Rectal smooth muscle tissue (tissue), 1 donor: Measurements from ENCODE around the gene USP22.
"Not testable (repeated sequence)": the region's sequence is repeated elsewhere in the genome, so short reads cannot be mapped to it uniquely, and the experiment has no call there.

ENCODE experiments used
- H3K27ac ChIP-seq: one replicate; pipeline ENCODE4 v1.7.0; 2013; ENCODE audit warnings: low read depth, low read length, inconsistent platforms
- H3K27me3 ChIP-seq: one replicate; pipeline ENCODE4 v1.7.0; 2013; ENCODE audit warnings: low read length; ENCODE audit not compliant: control insufficient read depth, insufficient read depth
- H3K36me3 ChIP-seq: one replicate; pipeline ENCODE4 v1.7.0; 2013; ENCODE audit warnings: low read length; ENCODE audit not compliant: control insufficient read depth, insufficient read depth
- H3K4me1 ChIP-seq: one replicate; pipeline ENCODE4 v1.7.0; 2013; ENCODE audit warnings: low read length; ENCODE audit not compliant: control insufficient read depth, insufficient read depth
- H3K4me3 ChIP-seq: one replicate; pipeline ENCODE4 v1.7.0; 2013; ENCODE audit warnings: low read length
- H3K9ac ChIP-seq: one replicate; pipeline ENCODE4 v1.7.0; 2013; ENCODE audit warnings: low read length

The USP22 gene

DNA sequence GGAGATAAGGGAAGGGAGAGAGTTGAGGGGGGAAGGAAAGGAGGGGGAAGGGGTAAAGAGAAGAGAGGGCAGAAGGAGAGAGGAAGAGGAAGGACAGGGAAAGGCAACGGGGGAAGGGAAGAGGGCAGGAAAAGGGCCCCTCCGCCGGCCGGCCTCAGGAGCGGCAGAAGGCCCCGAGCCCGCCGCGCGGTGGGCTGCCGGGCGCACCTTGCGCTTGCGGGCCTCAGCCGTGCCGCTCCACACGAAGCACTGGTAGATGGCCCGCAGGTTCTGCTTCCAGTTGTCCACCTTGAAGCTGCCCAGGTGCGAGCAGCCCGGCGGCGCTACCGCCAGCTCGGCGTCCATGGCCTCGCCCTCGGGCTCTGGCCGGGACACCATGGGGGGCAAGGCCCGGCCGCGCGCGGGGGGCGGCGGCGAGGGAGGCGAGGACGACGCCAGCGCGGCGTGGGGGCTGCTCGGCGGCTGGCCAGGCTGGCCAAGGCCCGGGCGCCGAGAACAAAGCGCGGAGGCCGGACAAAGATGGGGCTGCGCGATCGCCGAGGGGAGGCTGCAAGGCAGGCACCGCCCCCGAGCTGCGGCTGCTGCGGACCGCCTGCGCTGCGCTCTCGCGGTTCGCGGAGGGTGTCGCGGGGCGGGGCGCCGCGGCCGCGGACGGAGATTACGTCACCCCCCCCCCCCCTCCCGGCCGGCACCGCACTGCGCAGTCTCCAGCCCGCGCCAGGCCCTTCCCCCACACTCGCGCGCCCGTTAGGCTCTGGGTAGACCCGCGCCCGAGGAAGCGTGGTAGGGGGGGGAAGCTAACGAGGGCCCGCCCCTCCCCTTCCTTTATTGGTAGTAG, at the start of gene USP22:
Gene USP22 (minus strand): TSS at position 554 of the 838 bp plus-strand sequence. CDS start 176 bp downstream, at position 378.
- peak within 1 kb of the TSS; percentile 95 for H3K4me3 ChIP-seq

DNA sequence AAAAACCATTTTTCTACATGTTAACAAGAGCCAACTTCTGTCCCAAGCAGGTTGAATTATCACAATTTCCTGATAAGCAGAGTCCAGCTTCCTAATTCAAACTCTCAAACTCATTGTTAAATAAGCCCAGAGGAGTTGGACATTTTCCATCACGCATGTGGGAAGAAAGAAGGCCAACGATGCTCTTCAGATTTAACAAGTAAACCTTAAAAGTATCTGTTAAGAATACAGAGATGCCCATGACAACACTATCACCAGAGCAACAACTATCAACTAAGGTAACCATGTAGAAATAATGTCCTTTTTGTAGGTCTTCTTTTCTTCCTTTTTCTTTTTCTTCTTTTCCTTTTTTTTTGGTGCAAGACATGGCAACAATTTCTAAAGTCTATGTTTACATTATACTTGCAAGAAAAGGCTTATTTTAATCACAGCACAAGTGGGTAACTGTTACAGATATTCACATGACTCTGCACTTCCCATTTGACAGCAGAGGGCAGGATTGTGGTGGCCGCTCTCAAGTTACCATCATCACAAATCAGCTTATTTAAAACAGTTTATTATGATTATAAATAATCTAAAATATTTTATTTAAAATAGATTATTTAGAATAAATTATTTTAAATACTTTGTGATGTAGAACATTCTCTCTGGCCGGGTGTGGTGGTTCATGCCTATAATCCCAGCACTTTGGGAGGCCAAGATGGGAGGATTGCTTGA, 48.2 kb upstream of the USP22 start:
- Histone ChIP-seq H3K4me1 (no peaks in the 10 kb centered on the region), H3K27ac (no peak overlapping the region), H3K27me3 (no peaks in the 10 kb centered on the region), H3K36me3 (no peaks in the 10 kb centered on the region), H3K9ac (no peak overlapping the region), H3K4me3 (no peak overlapping the region)

More for the DNA sequence above, at the start of gene USP22:
- Histone ChIP-seq H3K9ac (peak within 1 kb of the TSS; percentile 99), H3K27ac (peak within 1 kb of the TSS; percentile 100), H3K4me1 (peaks cover 15% of the 10 kb centered on the region), H3K36me3 (no peaks in the 10 kb centered on the region), H3K27me3 (no peaks in the 10 kb centered on the region)

DNA sequence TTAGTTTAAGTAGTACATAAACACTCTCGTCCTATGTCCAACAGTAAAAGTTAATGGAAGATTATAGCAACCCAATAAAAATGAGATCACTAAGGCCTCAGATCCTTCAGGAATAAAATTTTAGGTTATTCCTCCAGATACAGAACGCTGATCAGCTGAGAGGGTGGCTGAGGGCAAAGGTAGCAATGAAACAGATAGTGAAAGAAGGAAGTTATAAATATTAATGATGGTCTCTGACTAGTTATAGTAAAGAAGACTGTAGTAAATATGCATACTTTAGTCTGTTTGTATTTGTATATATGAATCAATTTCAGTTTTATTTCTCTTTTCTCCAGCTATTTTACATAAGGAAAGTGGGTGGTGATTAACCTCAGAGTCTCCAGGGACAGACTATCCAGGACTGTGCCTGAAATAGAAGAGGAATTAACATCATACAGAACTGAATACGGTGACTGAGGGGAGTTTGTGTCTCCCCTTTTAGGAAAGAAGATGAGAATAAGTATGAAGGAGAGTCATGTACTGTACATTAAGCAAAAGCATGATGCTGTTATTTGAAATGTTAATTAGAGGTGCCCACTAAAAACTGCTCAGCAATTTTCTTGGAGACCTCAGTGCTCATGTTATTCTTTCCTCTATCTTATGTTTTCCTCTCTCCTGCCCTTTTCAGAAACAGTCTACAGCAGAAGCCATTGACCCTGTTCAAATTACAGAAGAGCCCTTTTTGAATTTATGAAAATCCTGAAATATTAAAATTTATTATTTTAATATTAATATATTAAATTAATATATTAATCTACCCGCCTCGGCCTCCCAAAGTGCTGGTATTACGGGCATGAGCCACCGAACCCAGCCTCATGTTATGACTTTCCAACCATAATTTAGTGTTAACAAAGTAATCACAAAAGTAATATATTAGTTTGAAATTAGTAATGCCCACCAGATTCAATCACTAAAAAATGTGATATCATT, 47.4 kb upstream of the USP22 start:
- peak overlapping the region; percentile 30 for H3K4me3 ChIP-seq
- H3K9ac ChIP-seq, result no peak overlapping the region
- H3K27me3 ChIP-seq, result no peaks in the 10 kb centered on the region
- no peak overlapping the region for H3K27ac ChIP-seq
- no peaks in the 10 kb centered on the region for H3K36me3 ChIP-seq
- H3K4me1 ChIP-seq, result no peaks in the 10 kb centered on the region

DNA sequence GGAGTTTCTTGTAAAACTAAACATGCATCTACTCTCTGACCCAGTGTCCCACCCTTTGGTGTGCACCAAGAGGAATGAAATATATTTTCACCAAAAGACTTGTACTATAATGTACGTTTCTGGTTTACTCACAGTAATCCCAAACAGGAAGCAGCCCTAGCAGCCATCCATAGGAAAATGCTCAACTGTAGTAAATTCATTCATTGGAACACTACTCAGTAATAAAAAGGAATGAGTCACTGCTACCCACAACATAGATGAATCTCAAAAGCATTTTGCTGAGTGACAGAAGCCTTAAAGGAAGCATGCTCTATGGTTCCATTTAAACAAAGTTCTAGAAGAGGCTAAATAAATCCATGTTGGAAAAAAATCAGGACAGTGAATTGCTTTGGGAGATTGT, 46.3 kb upstream of the USP22 start:
- Histone ChIP-seq H3K4me3 (no peak overlapping the region), H3K27me3 (no peaks in the 10 kb centered on the region), H3K27ac (no peak overlapping the region), H3K9ac (no peak overlapping the region), H3K4me1 (no peaks in the 10 kb centered on the region), H3K36me3 (no peaks in the 10 kb centered on the region)

DNA sequence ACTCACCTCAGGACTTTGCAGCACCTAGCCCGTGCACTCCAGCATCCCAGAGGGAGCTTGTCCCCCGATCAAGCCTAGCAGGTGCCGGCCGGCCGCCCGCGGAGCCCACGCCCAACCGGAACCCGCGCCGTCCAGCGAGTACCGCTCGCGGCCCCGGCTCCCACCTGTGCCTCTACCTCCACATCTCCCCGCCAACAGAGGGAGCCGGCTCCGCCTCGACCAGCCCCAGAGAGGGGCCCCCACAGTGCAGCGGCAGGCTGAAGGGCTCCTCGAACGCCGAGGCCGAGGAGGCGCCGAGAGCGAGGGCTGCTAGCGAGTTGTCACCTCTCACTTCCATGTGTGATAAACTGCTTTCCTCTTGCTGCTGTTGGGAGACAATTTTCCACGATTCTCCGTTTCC, 42.9 kb upstream of the USP22 start:
- no peaks in the 10 kb centered on the region for H3K4me1 ChIP-seq
- H3K36me3 ChIP-seq, result no peaks in the 10 kb centered on the region
- H3K9ac ChIP-seq, result no peak overlapping the region
- no peak overlapping the region for H3K4me3 ChIP-seq
- no peak overlapping the region for H3K27ac ChIP-seq
- H3K27me3 ChIP-seq, result no peaks in the 10 kb centered on the region

DNA sequence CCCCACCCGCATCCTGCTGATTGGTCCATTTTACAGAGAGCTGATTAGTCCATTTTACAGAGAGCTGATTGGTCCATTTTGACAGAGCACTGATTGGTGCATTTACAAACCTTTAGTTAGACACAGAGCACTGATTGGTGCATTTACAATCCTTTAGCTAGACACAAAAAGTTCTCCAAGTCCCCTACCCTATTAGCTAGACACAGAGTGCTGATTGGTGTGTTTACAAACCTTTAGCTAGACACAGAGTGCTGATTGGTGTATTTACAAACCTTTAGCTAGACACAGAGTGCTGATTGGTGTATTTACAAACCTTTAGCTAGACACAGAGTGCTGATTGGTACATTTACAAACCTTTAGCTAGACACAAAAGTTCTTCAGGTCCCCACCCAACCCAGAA, 42.5 kb upstream of the USP22 start:
- H3K9ac ChIP-seq, H3K27ac ChIP-seq, H3K4me3 ChIP-seq, H3K27me3 ChIP-seq, H3K4me1 ChIP-seq, H3K36me3 ChIP-seq: not testable (repeated sequence)

DNA sequence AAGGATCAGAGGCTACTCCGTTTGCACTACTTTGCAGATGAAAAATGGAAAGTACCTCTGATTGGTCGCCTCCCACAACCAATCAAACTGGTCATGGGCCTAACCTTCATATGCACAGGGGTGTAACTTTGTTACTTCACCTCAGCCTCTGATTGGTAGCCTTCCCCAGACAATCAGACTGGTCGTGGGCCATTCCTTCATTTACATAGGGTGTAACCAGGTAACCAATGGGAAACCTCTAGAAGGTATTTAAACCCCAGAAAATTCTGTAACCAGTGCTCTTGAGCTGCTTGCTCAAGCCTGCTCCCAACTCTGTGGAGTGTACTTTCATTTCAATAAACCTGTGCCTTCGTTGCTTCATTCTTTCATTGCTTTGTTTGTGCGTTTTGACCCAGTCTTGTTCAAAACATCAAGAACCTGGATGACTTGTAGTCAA, 39.2 kb upstream of the USP22 start:
- Histone ChIP-seq H3K27me3 (peaks cover 2% of the 10 kb centered on the region), H3K4me1 (peaks cover 7% of the 10 kb centered on the region), H3K36me3 (no peaks in the 10 kb centered on the region), H3K4me3 (no peak overlapping the region), H3K9ac (no peak overlapping the region), H3K27ac (no peak overlapping the region)

DNA sequence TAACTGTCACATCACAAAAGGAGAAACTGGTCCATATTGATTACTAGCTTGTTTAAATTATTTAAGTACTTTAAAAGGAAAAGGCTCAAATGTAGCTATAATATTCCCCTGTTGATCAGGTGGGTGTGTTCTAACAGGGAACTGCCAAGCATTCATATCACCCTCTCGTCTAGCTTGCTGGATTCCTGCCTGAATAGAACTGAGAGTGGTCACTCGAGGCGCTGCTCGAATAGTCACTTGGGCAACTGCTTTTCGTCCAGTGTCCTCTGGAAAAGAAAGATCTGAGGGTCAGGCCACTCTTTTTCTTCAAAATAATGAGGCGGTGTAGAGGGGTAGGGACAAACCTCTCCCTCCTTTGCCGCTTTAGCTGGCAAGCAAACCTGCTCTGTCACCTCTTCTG, 36.4 kb upstream of the USP22 start:
- no peak overlapping the region for H3K4me3 ChIP-seq
- H3K4me1 ChIP-seq, result peaks cover 11% of the 10 kb centered on the region
- H3K27ac ChIP-seq, result no peak overlapping the region
- no peaks in the 10 kb centered on the region for H3K36me3 ChIP-seq
- H3K27me3 ChIP-seq, result peaks cover 2% of the 10 kb centered on the region
- H3K9ac ChIP-seq, result no peak overlapping the region

DNA sequence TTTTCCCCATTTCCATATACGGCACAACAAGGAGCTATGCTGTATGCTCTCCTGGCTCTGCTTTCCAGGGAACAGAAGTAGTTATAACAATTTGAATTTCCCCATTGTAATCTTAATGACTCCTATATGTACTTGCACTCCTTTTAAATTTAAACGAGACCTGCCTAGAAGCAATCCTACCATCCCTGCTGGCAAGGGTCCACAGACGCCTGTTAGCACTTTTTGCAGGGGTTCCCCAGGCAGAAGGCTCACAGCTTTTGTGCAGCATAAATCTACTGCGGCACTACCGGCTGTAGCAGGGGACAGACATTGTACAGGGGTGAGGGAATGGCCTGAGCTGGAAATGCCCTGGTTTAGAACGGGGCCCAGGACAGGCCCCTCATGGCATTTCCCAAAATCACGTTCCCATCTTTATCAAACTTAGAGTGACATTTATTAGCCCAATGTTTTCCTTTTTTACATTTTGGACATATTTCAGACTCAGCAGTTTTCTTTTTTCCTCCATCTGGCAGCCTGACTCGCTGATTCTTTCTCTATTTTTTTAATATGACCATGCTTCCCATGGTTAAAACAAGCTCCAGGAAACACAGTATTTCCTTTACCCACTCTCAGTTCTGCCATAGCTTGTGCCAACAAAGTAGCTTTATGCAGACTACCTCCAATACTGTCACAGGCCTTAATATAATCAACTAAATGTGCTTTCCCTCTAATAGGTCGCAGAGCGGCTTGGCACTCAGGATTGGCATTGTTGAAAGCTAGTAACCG, 35.4 kb upstream of the USP22 start:
- H3K27me3 ChIP-seq, result peaks cover 2% of the 10 kb centered on the region
- no peak overlapping the region for H3K9ac ChIP-seq
- H3K36me3 ChIP-seq, result no peaks in the 10 kb centered on the region
- no peak overlapping the region for H3K4me3 ChIP-seq
- peak overlapping the region; percentile 60 for H3K27ac ChIP-seq
- H3K4me1 ChIP-seq, result peaks cover 11% of the 10 kb centered on the region

DNA sequence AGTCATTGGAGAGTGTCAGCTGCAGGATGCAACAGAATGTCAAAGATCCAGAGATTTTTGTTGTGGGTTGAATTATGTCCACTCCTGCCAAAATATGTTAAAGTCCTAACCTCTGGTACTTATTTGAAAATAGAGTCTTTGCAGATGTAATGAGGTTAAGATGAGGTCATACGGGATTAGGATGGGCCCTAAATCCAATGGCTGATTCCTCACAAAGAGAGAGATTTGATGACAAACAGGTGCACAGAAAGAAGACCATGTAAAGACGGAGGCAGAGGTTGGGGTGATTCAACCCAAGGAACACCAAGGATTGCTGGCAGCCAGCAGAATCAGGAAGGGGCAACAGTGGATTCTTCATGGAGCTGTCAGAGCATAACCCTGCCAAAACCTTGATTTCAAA, 34.5 kb upstream of the USP22 start:
- Histone ChIP-seq H3K27ac (peak overlapping the region; percentile 52), H3K4me1 (peaks cover 11% of the 10 kb centered on the region), H3K9ac (no peak overlapping the region), H3K27me3 (peaks cover 2% of the 10 kb centered on the region), H3K36me3 (no peaks in the 10 kb centered on the region), H3K4me3 (no peak overlapping the region)

DNA sequence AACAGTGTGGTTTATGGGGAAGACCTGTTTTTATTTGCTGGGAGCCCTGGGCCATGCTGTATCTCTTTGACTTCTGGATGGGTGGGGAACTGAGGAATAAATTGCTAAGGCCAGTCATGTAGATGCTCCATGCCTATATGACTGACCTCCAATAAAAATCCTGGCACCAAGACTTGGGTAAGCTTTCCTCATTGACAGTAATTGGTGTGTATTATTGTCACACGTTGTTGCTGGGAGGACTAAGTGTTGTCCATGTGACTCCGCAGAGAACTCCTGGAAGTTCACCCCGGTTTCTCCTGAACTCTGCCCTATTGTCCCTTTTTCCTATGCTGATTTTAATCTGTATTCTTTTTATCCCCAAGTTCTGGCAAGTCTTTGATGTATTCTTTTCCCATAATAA, 33.4 kb upstream of the USP22 start:
- no peaks in the 10 kb centered on the region for H3K36me3 ChIP-seq
- H3K27ac ChIP-seq, result peak overlapping the region; percentile 82
- H3K9ac ChIP-seq, result no peak overlapping the region
- peaks cover 2% of the 10 kb centered on the region for H3K27me3 ChIP-seq
- H3K4me1 ChIP-seq, result peaks cover 11% of the 10 kb centered on the region
- H3K4me3 ChIP-seq, result peak overlapping the region; percentile 2
